Lung (tissue), 12 donors: Measurements from ENCODE around the gene LEFTY1. TPM values are rescaled to one million over a fixed set of nuclear protein-coding genes. Genes with fewer than 3 reads are reported as not detected.

Experiments
- ATAC-seq: fragments of 200-7000 bp; cut with Tn5 transposase; one replicate; pipeline ENCODE4 v1.9.1; 2020; ENCODE audit warnings: moderate number of reproducible peaks; ENCODE audit not compliant: insufficient read depth, low FRiP score
- DNase-seq, 3 donors: peaks; one replicate each; pipeline ENCODE4 v3.0.0-alpha.2; 2013 to 2017
- H3K27ac ChIP-seq, 2 donors: one replicate each; pipeline ENCODE4 v1.5.1; 2013; ENCODE audit warnings: mild to moderate bottlenecking in 2 of 2, moderate library complexity in 2 of 2, control low read depth in 1 of 2, inconsistent platforms in 1 of 2, low read depth in 1 of 2, low read length in 1 of 2
- H3K27me3 ChIP-seq, 3 donors: one replicate each; pipeline ENCODE4 v1.5.1; 2013; ENCODE audit warnings: low read length in 2 of 3; ENCODE audit not compliant: control insufficient read depth in 3 of 3, insufficient read depth in 3 of 3
- H3K36me3 ChIP-seq, 4 donors: one replicate each; pipeline ENCODE4 v1.5.1; 2013; ENCODE audit warnings: low read length in 4 of 4, mild to moderate bottlenecking in 1 of 4, moderate library complexity in 1 of 4; ENCODE audit not compliant: control insufficient read depth in 4 of 4, insufficient read depth in 4 of 4
- H3K4me1 ChIP-seq, 5 donors: one replicate each; pipeline ENCODE4 v1.5.1; 2013; ENCODE audit warnings: low read length in 5 of 5, mild to moderate bottlenecking in 2 of 5, moderate library complexity in 1 of 5; ENCODE audit not compliant: control insufficient read depth in 5 of 5, insufficient read depth in 5 of 5
- H3K4me3 ChIP-seq: one replicate; pipeline ENCODE4 v1.5.1; 2013; ENCODE audit warnings: mild to moderate bottlenecking, control low read depth, moderate library complexity
- H3K9ac ChIP-seq, 2 donors: one replicate each; pipeline ENCODE4 v1.5.1; 2013; ENCODE audit warnings: low read length in 2 of 2, control low read depth in 1 of 2; ENCODE audit not compliant: insufficient read depth in 1 of 2
- H3K9me3 ChIP-seq, 4 donors: one replicate each; pipeline ENCODE4 v1.5.1; 2013; ENCODE audit warnings: low read length in 3 of 4, mild to moderate bottlenecking in 1 of 4, moderate library complexity in 1 of 4; ENCODE audit not compliant: control insufficient read depth in 4 of 4, insufficient read depth in 3 of 4
- WGBS, 2 donors: extraction: QIAGEN DNeasy Blood & Tissue Kit; methylation state at CpG; one replicate each; pipeline ENCODE4 v1.1.7; 2013; 5-methylcytosine and 5-hydroxymethylcytosine counted together
- polyA plus RNA-seq, 2 donors: library from polyadenylated mRNA; stranded (reverse); fragments of 200-250 nt; gene quantifications; one replicate each; pipeline ENCODE4 v1.2.1, GENCODE V29; 2013
- total RNA-seq, 2 donors: library from RNA; depleted of rRNA in 1 of 2; stranded (reverse); fragments of >200 nt in 1 of 2; gene quantifications; one replicate each; pipeline ENCODE4 v1.2.1, GENCODE V29; 2014 to 2021
- TF ChIP-seq, protein P1 (sequence below): IDR thresholded peaks from 2 replicates; pipeline ENCODE4 v1.5.1; 2012; ENCODE audit warnings: mild to moderate bottlenecking; ENCODE audit errors: control extremely low read depth, extremely low read depth
- donor health status: control.
- donor health status: control.
- donor health status: Bipolar disorder and iron deficiency.
- donor health status: healthy.
- donor health status: DM: yes; HTN: yes; CAD: no.

The LEFTY1 gene
- total and polyA plus RNA-seq, 4 donors = 0.12 to 2.1 (median 0.34) TPM

DNA sequence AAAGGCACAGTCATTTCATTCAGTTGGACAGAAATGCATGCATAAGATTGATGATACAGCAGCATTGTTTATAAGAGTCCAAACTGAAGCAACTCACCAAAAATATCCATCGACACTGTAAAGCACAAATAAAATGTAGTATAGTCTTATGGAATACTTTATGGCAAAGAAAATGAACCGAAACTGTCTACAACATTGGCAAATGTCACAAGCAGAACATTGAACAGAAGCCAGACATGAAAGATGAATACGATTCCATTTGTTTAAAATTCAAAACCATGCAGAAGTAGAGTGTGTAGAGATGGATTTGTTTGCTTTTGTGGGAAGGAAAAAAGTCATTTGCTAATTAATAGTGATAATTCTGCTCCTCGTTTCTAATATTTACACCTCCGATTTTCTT, 7.5 kb upstream of the LEFTY1 start:
- no peaks in the 10 kb centered on the region for H3K9me3 ChIP-seq
- no peaks in the 10 kb centered on the region for H3K27me3 ChIP-seq
- DNase-seq (no peak), ATAC-seq (no peak)
- 81 to 83% methylated on average over 5 of the region's 5 CpGs for WGBS, 2 donors
- TF ChIP-seq, protein P1, sequence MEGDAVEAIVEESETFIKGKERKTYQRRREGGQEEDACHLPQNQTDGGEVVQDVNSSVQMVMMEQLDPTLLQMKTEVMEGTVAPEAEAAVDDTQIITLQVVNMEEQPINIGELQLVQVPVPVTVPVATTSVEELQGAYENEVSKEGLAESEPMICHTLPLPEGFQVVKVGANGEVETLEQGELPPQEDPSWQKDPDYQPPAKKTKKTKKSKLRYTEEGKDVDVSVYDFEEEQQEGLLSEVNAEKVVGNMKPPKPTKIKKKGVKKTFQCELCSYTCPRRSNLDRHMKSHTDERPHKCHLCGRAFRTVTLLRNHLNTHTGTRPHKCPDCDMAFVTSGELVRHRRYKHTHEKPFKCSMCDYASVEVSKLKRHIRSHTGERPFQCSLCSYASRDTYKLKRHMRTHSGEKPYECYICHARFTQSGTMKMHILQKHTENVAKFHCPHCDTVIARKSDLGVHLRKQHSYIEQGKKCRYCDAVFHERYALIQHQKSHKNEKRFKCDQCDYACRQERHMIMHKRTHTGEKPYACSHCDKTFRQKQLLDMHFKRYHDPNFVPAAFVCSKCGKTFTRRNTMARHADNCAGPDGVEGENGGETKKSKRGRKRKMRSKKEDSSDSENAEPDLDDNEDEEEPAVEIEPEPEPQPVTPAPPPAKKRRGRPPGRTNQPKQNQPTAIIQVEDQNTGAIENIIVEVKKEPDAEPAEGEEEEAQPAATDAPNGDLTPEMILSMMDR = no peak
- H3K4me1 ChIP-seq = peaks cover 0 to 16% (median 4%) of the 10 kb centered on the region in 5 donors
- H3K36me3 ChIP-seq = no peaks in the 10 kb centered on the region
- no peak overlapping the region for H3K27ac ChIP-seq
- no peak overlapping the region for H3K9ac ChIP-seq
- H3K4me3 ChIP-seq = no peak overlapping the region

DNA sequence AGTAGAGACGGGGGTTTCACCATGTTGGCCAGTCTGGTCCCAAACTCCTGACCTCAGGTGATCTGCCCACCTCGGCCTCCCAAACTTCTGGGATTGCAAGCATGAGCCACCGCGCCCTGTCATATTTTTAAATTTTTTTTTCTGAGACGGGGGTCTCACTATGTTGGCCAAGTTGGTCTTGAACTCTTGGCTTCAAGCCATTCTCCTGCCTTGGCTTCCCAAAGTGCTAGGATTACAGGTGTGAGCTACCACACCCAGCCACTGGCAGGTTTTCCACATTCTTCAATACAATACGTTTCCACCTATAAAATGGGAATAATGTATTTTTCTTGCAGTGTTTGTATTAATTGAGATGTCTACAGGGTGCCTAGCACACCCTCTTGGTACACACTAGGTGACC, 3.4 kb upstream of the LEFTY1 start:
- Histone ChIP-seq H3K9me3 (no peaks in the 10 kb centered on the region), H3K27ac (no peak overlapping the region), H3K4me1 (peaks cover 0 to 46% (median 10%) of the 10 kb centered on the region in 5 donors), H3K27me3 (no peaks in the 10 kb centered on the region), H3K9ac (no peak overlapping the region), H3K4me3 (no peak overlapping the region), H3K36me3 (no peaks in the 10 kb centered on the region)
- TF ChIP-seq, protein P1 = no peak
- 89 to 96% methylated on average over 6 of the region's 6 CpGs for WGBS, 2 donors
- DNase-seq (no peak), ATAC-seq (no peak)

DNA sequence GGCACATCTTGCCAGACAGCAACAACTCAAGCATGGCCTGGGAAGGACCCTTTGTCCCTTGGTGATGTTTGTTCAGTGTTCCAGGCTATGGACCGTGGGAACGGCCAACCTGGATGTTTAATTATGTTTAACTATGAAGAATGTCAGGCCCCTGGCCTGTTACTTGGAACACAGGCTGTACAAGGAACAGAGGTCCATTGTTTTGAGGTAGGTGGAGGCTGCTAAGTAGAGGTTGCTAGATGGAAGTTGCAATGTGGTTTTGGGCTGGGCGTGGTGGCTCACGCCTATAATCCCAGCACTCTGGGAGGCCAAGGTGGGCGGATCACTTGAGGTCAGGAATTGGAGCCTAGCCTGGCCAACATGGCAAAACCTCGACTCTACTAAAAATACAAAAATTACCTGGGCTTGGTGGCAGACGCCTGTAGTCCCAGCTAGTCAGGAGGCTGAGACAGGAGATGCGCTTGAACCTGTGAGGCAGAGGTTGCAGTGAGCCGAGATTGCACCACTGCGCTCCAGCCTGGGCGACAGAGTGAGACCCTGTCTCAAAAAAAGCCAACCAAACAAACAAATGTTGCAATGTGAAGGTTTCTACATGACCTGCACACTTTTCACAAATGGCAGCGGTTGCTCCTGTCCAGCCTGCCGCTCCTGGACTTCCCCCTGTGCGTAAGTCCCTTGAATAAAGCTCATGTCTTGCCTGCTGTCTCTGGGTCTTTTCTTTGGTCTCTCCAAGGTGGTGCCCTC, 2.5 kb upstream of the LEFTY1 start:
- no peak overlapping the region for H3K9ac ChIP-seq
- 86 to 93% methylated on average over 14 of the region's 14 CpGs for WGBS, 2 donors
- ATAC-seq = no peak

More for the DNA sequence above, 2.5 kb upstream of the LEFTY1 start:
- no peak overlapping the region for H3K4me3 ChIP-seq
- no peak overlapping the region for H3K27ac ChIP-seq
- no peaks in the 10 kb centered on the region for H3K27me3 ChIP-seq
- no peak for DNase-seq
- TF ChIP-seq, protein P1 = no peak
- H3K9me3 ChIP-seq = no peaks in the 10 kb centered on the region
- H3K4me1 ChIP-seq = peaks cover 0 to 37% (median 10%) of the 10 kb centered on the region in 5 donors
- no peaks in the 10 kb centered on the region for H3K36me3 ChIP-seq
